NCI-H1694 treated with DMSO at 0.1 percent for 48 hours (cell line): ENCODE measurements around the gene ADGRG4.

ENCODE experiments used
- DNase-seq: peaks from one replicate; lab custom pipeline; 2025; lab: John Stamatoyannopoulos, UW

The ADGRG4 gene

GRCh38 chrX:136304493-136304892, 3.7 kb downstream of the ADGRG4 start:
- DNase-seq: no peak

GRCh38 chrX:136306182-136306581, 5.4 kb downstream of the ADGRG4 start:
- no peak for DNase-seq

GRCh38 chrX:136307471-136307870, 6.7 kb downstream of the ADGRG4 start:
- no peak for DNase-seq

- no peak for DNase-seq
Measured at GRCh38 chrX:136310411-136310810, 9.6 kb downstream of the ADGRG4 start.

DNA sequence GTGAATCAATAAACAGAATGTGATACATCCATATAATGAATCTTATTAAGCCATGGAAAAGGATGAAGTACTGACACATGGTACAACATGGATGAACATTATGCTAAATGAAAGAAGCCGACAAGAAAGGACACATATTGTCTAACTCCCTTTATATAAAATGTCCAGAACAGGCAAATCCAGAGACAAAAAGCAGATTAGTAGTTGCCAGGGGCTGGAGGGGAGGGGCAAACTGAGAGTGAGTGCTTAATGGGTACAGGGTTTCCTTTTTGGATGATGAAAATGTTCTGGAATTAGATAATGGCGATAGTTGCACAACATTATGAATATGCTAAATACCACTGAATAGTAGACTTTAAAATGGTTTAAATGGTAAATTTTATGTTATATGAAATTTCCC, 17.4 kb downstream of the ADGRG4 start:
- peak; percentile 71 for DNase-seq

DNA sequence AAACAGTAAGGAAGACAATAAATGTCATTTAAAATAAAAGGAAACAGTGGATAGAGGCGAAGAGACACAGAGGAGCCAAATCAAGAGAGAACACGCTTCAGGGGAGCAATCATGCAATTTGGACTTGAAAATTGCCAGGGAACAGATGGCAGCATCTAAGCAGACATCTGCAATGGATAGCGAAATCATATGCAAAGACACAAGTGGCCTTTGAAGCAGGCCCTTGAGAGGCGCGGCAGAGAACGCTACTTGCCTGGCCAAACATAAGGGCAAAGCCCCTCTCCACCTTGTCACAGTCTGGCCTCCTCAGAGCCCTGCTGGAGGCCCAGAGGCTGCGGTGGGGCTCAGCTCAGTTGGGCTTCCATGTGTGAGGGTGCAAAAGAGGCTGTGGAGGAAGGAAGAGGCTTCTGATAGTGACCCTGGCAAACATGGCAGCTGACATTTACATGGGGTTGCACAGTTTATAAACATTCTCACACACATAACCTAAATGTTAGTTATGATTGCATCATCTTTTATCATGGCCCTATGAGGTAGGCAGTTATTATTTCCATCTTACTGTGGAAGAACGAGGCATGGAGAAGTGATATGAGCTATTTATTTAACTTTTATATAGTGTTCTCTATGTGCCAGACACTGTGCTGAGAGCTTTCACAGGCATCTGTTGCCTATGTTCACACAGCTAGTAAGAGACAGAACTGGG, 18.3 kb downstream of the ADGRG4 start:
- peak; percentile 90 for DNase-seq

DNA sequence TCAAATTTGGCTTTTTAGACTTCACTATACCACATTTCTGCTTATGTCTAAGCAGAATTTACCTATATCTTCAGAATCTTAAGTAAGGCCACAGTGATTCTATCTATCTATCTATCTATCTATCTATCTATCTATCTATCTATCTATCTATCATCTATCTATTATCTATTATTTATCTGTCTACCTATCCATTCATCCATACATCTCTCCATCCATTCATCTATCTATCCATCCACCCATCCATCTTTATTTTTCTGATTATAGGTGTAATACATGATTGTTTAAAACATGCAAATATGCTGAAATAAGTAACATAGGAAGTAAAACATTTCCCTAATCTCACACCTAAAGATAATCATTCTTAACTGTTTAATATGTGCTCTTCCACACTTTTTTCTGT, 18.8 kb downstream of the ADGRG4 start:
- DNase-seq: no peak

DNA sequence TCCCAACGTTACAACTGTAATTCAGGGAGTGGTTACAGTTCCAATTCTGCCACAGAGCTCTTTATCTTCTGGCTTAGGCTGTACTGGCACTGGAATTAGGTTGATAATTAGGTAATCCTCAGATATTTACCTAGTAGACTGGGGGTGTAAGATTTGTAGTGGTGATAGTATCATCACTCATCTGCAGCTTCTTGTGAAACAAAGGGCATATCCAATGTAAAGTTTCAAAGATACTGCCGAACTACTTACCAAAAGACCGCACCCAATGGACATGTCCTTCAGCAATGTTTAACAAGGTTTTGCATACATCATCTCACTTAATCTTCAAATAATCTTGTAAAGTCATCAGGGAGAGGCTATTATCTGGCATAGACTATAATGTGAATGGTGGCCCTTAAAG, 20.8 kb downstream of the ADGRG4 start:
- no peak for DNase-seq

DNA sequence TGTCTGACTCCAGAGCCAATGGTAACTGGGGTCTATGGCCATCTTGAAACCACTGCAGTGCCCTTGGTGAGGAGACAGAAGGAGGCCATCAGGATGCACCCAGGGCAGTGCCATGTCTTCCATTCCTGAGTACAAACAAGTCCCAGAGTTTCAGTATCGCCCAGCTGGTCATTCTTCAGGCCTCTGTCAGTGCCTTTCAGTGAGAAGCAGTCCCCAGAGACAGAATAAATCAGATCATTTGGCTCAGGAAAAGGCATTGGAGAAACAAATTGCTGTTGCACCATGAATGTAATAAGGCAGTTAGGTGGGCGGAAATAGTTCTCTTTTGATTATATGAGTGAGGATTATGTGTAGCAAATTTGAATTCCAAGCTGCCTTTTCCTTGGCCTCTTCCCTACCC, 21.3 kb downstream of the ADGRG4 start:
- DNase-seq: no peak

DNA sequence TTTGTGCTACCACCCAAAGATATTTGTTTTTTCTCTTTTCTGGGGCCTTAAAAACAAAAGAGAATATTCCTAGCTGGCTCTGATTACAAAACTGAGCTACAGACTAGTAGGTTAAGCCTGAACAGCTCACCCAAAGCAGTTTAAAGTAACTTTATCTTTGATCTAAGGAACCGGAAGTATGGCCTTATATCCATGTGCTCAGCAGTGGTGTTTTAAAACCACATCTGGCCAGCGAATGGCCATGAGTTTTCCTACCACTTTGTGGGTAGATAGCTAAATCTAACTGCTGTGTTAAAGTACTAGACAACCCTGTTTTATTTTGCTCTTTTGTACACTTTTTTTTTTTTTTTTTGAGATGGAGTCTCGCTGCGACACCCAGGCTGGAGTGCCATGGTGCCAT, 24.6 kb downstream of the ADGRG4 start:
- DNase-seq: no peak

GRCh38 chrX:136328933-136329332, 28.2 kb downstream of the ADGRG4 start:
- no peak for DNase-seq

GRCh38 chrX:136336623-136337022, 35.9 kb downstream of the ADGRG4 start:
- no peak for DNase-seq

DNA sequence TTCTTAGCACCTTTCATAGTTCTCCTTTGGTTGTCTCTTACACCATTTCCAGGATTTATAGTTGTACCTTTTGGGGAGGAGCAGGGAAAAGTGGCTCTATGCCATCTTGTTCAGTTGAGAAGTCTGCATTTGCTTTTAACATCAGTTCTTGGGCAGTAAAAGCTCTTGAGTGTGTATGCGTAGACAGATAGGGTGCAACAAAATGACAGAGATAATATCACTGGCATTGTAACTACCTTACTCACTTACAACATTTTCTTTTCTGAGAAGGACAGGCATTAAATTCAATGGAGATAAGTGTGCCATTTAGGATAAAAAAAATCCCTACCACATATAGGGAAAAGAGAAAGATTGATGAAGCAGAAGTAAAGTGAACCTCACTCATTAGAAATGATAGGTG, 38.9 kb downstream of the ADGRG4 start:
- DNase-seq: no peak

- no peak for DNase-seq
Measured at GRCh38 chrX:136344320-136344719, 43.6 kb downstream of the ADGRG4 start.

DNA sequence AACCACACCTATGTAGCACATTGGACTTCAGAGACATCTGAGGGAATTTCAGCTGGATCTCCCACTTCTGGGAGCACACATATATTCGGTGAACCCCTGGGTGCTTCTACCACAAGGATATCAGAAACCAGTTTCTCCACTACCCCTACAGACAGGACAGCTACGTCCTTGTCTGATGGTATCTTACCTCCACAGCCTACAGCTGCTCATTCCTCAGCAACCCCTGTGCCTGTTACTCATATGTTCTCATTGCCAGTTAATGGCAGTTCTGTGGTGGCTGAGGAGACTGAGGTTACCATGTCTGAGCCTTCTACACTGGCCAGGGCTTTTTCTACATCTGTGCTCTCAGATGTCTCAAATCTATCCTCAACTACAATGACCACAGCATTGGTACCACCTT, 45.7 kb downstream of the ADGRG4 start:
- no peak for DNase-seq

DNA sequence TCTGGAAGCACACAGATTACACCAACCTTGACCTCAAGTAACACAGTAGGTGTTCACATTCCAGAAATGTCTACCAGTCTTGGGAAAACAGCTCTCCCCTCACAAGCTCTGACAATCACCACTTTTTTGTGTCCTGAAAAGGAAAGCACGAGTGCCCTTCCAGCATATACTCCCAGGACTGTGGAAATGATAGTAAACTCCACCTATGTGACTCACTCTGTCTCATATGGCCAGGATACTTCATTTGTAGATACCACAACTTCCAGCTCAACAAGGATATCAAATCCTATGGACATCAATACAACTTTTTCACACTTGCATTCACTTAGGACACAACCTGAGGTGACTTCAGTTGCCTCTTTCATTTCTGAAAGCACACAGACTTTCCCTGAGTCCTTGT, 46.9 kb downstream of the ADGRG4 start:
- DNase-seq: no peak

- DNase-seq: no peak
Measured at GRCh38 chrX:136353526-136354093, 52.8 kb downstream of the ADGRG4 start.

- DNase-seq: no peak
Measured at GRCh38 chrX:136354201-136354600, 53.4 kb downstream of the ADGRG4 start.

GRCh38 chrX:136369377-136369776, 68.6 kb downstream of the ADGRG4 start:
- no peak for DNase-seq

GRCh38 chrX:136376713-136377112, 76.0 kb downstream of the ADGRG4 start:
- DNase-seq: no peak

DNA sequence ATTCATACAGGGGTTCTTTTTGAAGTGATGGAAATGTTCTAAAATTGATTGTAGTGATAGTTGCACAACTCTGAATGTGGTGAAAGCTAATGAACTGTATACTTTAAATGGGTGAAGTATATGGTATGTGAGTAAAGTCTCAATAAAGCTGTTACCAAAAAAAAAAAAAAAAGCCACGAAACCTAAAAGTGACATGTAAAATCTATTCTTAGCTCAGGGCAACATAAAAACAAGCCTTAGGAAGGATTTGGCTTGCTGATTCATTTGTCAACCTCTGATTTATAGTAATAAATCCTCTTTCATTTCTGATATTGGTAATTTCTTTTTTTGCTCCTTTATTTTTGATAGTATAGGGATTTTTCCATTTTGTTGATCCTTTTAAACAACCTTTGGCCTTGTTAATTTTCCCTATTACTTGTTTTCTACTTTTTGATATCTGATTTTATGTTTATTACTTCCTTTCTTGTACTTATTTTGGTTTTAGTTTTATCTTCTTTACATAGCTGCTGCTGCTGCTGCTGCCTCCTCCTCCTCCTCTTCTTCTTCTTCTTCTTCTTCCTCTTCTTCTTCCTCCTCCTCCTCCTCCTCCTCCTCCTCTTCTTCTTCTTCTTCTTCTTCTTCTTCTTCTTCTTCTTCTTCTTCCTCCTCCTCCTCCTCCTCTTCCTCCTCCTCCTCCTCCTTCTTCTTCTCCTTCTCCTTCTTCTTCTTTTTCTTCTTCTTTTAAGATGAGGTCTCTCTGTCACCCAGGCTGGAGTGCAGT, 79.4 kb downstream of the ADGRG4 start:
- DNase-seq: no peak

DNA sequence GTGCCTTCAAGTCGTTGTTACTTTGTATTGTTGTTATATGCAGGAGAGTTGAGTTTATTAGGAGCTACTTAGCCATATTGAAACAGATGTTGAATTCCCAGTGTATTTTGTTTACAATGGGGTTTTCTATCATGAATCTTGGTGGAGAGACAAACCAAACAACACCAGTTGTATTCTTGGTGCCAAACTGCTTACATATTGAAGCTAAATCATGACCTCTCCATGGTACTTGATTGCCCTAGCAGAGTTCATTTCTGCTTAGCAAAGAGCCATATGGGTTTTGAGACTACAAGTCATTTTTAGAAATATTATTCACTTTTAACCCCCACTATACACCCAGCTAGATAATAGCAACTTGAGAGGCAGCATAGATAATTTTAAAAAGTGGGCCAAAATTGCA, 85.4 kb downstream of the ADGRG4 start:
- no peak for DNase-seq

DNA sequence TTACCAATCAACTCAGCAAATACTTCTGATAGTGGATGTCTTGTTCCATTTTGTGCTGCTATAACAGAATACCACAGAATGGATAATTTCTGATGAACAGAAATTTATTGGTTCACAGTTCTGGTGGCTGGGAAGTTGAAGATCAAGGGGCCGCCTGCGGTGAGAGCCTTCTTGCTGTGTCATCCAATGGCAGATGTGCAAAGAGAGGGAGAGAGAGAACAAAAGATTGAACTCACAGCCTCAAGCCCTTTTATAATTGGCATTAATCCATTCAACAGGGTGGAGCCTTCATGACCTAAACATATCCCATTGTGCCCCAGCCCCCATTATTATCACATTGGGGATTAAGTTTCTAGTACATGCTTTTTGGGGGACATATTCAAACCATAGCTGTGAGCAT, 86.1 kb downstream of the ADGRG4 start:
- no peak for DNase-seq
